ENCODE results near the gene SLC31A1. TPM values are rescaled to one million over a fixed set of nuclear protein-coding genes. Genes with fewer than 3 reads are reported as not detected.

Gene SLC31A1
- total and polyA plus RNA-seq, 2 experiments from 2014 or later, result 15.0 to 32.1 TPM

DNA sequence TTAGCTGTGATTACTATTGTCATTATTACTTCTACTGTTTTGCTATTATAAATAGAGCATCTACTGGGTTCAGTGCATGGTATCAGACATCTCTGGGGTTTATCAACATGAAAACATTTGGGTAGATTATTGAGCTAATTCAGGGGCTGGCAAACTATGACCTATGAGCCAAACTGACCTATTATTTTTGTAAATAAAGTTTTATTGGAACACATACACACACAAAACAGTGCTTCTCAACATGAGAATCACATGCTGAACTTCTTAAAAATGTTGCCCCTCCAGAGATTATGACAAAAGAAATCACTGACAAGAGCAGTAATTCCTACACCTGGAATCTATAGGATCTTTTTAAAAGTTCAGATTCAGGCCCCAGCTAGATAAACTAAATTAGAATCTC, 40.2 kb upstream of the SLC31A1 start:
- Histone ChIP-seq H3K4me1 (ENCODE audit: insufficient read depth) (no peaks in the 10 kb centered on the region), H3K27ac (ENCODE audit: low read depth) (no peak overlapping the region), H3K36me3 (ENCODE audit: insufficient read depth) (peaks cover 19% of the 10 kb centered on the region), H4K20me1 (replicated peaks; ENCODE audit: insufficient read depth) (no peaks in the 10 kb centered on the region; the same call in 1 of the 2 replicates), H3K4me2 (no peak overlapping the region), H3K4me3 (no peak overlapping the region), H3K79me2 (replicated peaks; ENCODE audit: insufficient read depth) (no peaks in the 10 kb centered on the region), H3K27me3 (ENCODE audit: insufficient read depth) (no peaks in the 10 kb centered on the region), H3K9me2 (ENCODE audit: insufficient read depth) (no peaks in the 10 kb centered on the region), H2AFZ (no peak overlapping the region), H3F3A (replicated peaks; ENCODE audit: low read depth) (no peaks in the 10 kb centered on the region)
- Mint-ChIP-seq H3K4me1 (no peaks in the 10 kb centered on the region), H3K36me3 (ENCODE audit: low read depth) (peaks cover 39% of the 10 kb centered on the region), H3K4me3 (no peak overlapping the region), H3K27ac (no peak overlapping the region), H3K9me3 (no peaks in the 10 kb centered on the region; the same call in 2 of the 3 replicates), H3K27me3 (ENCODE audit: insufficient read depth, low read depth, poor library complexity) (peaks cover 1% of the 10 kb centered on the region)
- no peak for ATAC-seq
- TF ChIP-seq EZH2phosphoT487 (IDR thresholded peaks at IDR 0.05; ENCODE audit: unreplicated experiment), result no peak
- no peak for DNase-seq (ENCODE audit: low spot score)

DNA sequence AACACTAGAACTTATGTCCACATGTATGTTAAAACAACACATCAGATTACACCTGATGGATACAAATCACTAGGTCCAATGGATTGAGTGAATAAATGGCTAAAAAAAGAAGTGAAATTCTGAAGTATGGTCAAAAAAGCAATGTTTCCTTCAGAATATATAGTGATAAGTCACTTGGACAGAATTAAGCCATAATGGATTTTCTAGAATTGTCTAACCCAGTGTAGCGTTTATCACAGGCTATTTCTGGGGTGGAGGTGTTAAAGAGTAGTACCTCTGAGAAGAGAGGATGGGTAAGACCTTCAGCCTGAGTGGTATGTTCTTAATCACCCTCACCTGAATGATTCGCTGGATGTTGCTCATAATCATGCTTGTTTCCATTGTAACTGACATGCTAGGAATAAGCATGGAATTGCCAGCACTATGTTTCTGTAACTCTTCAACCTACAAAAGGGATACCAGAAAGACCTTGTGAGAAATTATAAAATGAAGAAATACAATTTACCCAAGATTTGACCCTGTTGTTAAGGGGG, 37.3 kb upstream of the SLC31A1 start:
- no peak for DNase-seq (ENCODE audit: low spot score)
- no peaks in the 10 kb centered on the region for H3F3A ChIP-seq (replicated peaks; ENCODE audit: low read depth)
- Mint-ChIP-seq H3K27ac (no peak overlapping the region), H3K4me1 (no peaks in the 10 kb centered on the region), H3K4me3 (no peak overlapping the region), H3K9me3 (no peaks in the 10 kb centered on the region; the same call in 2 of the 3 replicates), H3K27me3 (ENCODE audit: insufficient read depth, low read depth, poor library complexity) (peaks cover 1% of the 10 kb centered on the region), H3K36me3 (ENCODE audit: low read depth) (peaks cover 36% of the 10 kb centered on the region)
- peaks cover 21% of the 10 kb centered on the region; the same call in 1 of the 2 replicates for H3K36me3 ChIP-seq (ENCODE audit: insufficient read depth)
- no peak overlapping the region for H2AFZ ChIP-seq
- no peak overlapping the region for H3K4me3 ChIP-seq
- H3K27me3 ChIP-seq (ENCODE audit: insufficient read depth), result no peaks in the 10 kb centered on the region
- H3K4me1 ChIP-seq (ENCODE audit: insufficient read depth), result no peaks in the 10 kb centered on the region
- H3K4me2 ChIP-seq, result no peak overlapping the region
- ATAC-seq, result no peak
- H3K27ac ChIP-seq (ENCODE audit: low read depth), result no peak overlapping the region
- peaks cover 4% of the 10 kb centered on the region; the same call in 1 of the 2 replicates for H4K20me1 ChIP-seq (replicated peaks; ENCODE audit: insufficient read depth)
- H3K9me2 ChIP-seq (ENCODE audit: insufficient read depth), result no peaks in the 10 kb centered on the region
- TF ChIP-seq ZNF114 (CRISPR knock-in tag; IDR thresholded peaks at IDR 0.05) (no peak), EZH2 (IDR thresholded peaks at IDR 0.05; ENCODE audit: low read depth, unreplicated experiment) (no peak), JUNB (IDR thresholded peaks at IDR 0.05; ENCODE audit: unreplicated experiment) (no peak), NANOG (IDR thresholded peaks at IDR 0.05; ENCODE audit: borderline replicate concordance) (no peak), EZH2phosphoT487 (IDR thresholded peaks at IDR 0.05; ENCODE audit: unreplicated experiment) (no peak), STAT1 (IDR thresholded peaks at IDR 0.05; ENCODE audit: unreplicated experiment) (no peak), ZNF331 (CRISPR knock-in tag; IDR thresholded peaks at IDR 0.05; ENCODE audit: low read depth) (no peak), CREB1 (CRISPR knock-in tag; IDR thresholded peaks at IDR 0.05; ENCODE audit: low read depth) (no peak), POLR2AphosphoS5 (IDR thresholded peaks at IDR 0.05; ENCODE audit: low read depth) (no peak)
- TF ChIP-seq, protein P1, sequence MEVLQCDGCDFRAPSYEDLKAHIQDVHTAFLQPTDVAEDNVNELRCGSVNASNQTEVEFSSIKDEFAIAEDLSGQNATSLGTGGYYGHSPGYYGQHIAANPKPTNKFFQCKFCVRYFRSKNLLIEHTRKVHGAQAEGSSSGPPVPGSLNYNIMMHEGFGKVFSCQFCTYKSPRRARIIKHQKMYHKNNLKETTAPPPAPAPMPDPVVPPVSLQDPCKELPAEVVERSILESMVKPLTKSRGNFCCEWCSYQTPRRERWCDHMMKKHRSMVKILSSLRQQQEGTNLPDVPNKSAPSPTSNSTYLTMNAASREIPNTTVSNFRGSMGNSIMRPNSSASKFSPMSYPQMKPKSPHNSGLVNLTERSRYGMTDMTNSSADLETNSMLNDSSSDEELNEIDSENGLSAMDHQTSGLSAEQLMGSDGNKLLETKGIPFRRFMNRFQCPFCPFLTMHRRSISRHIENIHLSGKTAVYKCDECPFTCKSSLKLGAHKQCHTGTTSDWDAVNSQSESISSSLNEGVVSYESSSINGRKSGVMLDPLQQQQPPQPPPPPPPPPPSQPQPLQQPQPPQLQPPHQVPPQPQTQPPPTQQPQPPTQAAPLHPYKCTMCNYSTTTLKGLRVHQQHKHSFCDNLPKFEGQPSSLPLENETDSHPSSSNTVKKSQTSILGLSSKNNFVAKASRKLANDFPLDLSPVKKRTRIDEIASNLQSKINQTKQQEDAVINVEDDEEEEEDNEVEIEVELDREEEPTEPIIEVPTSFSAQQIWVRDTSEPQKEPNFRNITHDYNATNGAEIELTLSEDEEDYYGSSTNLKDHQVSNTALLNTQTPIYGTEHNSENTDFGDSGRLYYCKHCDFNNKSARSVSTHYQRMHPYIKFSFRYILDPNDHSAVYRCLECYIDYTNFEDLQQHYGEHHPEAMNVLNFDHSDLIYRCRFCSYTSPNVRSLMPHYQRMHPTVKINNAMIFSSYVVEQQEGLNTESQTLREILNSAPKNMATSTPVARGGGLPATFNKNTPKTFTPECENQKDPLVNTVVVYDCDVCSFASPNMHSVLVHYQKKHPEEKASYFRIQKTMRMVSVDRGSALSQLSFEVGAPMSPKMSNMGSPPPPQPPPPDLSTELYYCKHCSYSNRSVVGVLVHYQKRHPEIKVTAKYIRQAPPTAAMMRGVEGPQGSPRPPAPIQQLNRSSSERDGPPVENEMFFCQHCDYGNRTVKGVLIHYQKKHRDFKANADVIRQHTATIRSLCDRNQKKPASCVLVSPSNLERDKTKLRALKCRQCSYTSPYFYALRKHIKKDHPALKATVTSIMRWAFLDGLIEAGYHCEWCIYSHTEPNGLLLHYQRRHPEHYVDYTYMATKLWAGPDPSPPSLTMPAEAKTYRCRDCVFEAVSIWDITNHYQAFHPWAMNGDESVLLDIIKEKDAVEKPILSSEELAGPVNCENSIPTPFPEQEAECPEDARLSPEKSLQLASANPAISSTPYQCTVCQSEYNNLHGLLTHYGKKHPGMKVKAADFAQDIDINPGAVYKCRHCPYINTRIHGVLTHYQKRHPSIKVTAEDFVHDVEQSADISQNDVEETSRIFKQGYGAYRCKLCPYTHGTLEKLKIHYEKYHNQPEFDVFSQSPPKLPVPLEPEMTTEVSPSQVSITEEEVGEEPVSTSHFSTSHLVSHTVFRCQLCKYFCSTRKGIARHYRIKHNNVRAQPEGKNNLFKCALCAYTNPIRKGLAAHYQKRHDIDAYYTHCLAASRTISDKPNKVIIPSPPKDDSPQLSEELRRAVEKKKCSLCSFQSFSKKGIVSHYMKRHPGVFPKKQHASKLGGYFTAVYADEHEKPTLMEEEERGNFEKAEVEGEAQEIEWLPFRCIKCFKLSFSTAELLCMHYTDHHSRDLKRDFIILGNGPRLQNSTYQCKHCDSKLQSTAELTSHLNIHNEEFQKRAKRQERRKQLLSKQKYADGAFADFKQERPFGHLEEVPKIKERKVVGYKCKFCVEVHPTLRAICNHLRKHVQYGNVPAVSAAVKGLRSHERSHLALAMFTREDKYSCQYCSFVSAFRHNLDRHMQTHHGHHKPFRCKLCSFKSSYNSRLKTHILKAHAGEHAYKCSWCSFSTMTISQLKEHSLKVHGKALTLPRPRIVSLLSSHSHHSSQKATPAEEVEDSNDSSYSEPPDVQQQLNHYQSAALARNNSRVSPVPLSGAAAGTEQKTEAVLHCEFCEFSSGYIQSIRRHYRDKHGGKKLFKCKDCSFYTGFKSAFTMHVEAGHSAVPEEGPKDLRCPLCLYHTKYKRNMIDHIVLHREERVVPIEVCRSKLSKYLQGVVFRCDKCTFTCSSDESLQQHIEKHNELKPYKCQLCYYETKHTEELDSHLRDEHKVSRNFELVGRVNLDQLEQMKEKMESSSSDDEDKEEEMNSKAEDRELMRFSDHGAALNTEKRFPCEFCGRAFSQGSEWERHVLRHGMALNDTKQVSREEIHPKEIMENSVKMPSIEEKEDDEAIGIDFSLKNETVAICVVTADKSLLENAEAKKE (CRISPR knock-in tag; IDR thresholded peaks at IDR 0.05), result no peak
- TF ChIP-seq, protein P2, sequence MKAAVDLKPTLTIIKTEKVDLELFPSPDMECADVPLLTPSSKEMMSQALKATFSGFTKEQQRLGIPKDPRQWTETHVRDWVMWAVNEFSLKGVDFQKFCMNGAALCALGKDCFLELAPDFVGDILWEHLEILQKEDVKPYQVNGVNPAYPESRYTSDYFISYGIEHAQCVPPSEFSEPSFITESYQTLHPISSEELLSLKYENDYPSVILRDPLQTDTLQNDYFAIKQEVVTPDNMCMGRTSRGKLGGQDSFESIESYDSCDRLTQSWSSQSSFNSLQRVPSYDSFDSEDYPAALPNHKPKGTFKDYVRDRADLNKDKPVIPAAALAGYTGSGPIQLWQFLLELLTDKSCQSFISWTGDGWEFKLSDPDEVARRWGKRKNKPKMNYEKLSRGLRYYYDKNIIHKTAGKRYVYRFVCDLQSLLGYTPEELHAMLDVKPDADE (IDR thresholded peaks at IDR 0.05), result no peak
- TF ChIP-seq, protein P3, sequence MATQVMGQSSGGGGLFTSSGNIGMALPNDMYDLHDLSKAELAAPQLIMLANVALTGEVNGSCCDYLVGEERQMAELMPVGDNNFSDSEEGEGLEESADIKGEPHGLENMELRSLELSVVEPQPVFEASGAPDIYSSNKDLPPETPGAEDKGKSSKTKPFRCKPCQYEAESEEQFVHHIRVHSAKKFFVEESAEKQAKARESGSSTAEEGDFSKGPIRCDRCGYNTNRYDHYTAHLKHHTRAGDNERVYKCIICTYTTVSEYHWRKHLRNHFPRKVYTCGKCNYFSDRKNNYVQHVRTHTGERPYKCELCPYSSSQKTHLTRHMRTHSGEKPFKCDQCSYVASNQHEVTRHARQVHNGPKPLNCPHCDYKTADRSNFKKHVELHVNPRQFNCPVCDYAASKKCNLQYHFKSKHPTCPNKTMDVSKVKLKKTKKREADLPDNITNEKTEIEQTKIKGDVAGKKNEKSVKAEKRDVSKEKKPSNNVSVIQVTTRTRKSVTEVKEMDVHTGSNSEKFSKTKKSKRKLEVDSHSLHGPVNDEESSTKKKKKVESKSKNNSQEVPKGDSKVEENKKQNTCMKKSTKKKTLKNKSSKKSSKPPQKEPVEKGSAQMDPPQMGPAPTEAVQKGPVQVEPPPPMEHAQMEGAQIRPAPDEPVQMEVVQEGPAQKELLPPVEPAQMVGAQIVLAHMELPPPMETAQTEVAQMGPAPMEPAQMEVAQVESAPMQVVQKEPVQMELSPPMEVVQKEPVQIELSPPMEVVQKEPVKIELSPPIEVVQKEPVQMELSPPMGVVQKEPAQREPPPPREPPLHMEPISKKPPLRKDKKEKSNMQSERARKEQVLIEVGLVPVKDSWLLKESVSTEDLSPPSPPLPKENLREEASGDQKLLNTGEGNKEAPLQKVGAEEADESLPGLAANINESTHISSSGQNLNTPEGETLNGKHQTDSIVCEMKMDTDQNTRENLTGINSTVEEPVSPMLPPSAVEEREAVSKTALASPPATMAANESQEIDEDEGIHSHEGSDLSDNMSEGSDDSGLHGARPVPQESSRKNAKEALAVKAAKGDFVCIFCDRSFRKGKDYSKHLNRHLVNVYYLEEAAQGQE (IDR thresholded peaks at IDR 0.05; ENCODE audit: unreplicated experiment), result no peak
- H3K79me2 ChIP-seq (replicated peaks; ENCODE audit: insufficient read depth), result no peaks in the 10 kb centered on the region

All from GM23338 (cell line).